NCI-H345 (cell line): Measurements from ENCODE around the gene KIF23.
A peak's percentile ranks its signal among the peaks of the same experiment; 100 is the strongest.

Experiments used
- DNase-seq: peaks from one replicate; lab custom pipeline; 2025; lab: John Stamatoyannopoulos, UW

KIF23 gene

GRCh38 chr15:69394556-69395282 lies 19.4 kb upstream of the KIF23 start:
- DNase-seq = peak; percentile 33

- no peak for DNase-seq
Observed at GRCh38 chr15:69395460-69395859, 18.7 kb upstream of the KIF23 start.

GRCh38 chr15:69395991-69396390 lies 18.2 kb upstream of the KIF23 start:
- no peak for DNase-seq

GRCh38 chr15:69398491-69398891 lies 15.7 kb upstream of the KIF23 start:
- no peak for DNase-seq

- no peak for DNase-seq
Observed at GRCh38 chr15:69400850-69401249, 13.3 kb upstream of the KIF23 start.

GRCh38 chr15:69402816-69403215 lies 11.3 kb upstream of the KIF23 start:
- DNase-seq = no peak

GRCh38 chr15:69403594-69403993 lies 10.6 kb upstream of the KIF23 start:
- no peak for DNase-seq

GRCh38 chr15:69405110-69405509 lies 9.0 kb upstream of the KIF23 start:
- no peak for DNase-seq

GRCh38 chr15:69407719-69408400 lies 6.3 kb upstream of the KIF23 start:
- no peak for DNase-seq

GRCh38 chr15:69408841-69409240 lies 5.3 kb upstream of the KIF23 start:
- DNase-seq = no peak

- peak; percentile 12 for DNase-seq
Observed at GRCh38 chr15:69410248-69410874, 3.8 kb upstream of the KIF23 start.

- DNase-seq = no peak
Observed at GRCh38 chr15:69412274-69412673, 1.9 kb upstream of the KIF23 start.

GRCh38 chr15:69412701-69413100 lies 1.4 kb upstream of the KIF23 start:
- DNase-seq = no peak

- no peak for DNase-seq
Observed at GRCh38 chr15:69414701-69415167, 585 bp downstream of the KIF23 start.

GRCh38 chr15:69415381-69415780 lies 1.2 kb downstream of the KIF23 start:
- DNase-seq = no peak

GRCh38 chr15:69417581-69417980 lies 3.4 kb downstream of the KIF23 start:
- no peak for DNase-seq

GRCh38 chr15:69421498-69421897 lies 7.3 kb downstream of the KIF23 start:
- no peak for DNase-seq

GRCh38 chr15:69422336-69422895 lies 8.3 kb downstream of the KIF23 start:
- DNase-seq = no peak

- DNase-seq = no peak
Observed at GRCh38 chr15:69424001-69424400, 9.9 kb downstream of the KIF23 start.

GRCh38 chr15:69424748-69425413 lies 10.7 kb downstream of the KIF23 start:
- no peak for DNase-seq

GRCh38 chr15:69433831-69434230 lies 19.7 kb downstream of the KIF23 start:
- no peak for DNase-seq

GRCh38 chr15:69434238-69434637 lies 20.1 kb downstream of the KIF23 start:
- DNase-seq = no peak
